ENCODE data around the gene ALG14.

DNA sequence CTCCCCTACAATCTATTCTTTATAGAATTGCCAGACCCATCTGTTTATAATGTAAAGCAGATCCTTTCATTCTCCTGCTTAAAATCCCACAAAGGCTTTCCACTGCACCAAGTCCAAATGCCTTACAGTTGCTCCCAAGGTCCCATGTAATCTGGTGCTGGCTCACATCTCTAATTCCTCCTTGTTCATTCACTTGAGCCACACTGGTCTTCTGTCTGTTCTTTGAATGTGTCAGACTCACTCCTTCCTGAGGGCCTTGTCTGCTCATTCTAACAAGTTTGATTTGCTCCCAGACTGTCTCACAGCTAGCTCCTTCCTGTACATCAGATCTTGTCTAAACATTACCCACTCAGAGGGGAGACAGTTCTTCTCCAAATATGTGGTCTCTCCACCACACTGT, 38.9 kb downstream of the ALG14 start:
- TF ChIP-seq, protein P1, sequence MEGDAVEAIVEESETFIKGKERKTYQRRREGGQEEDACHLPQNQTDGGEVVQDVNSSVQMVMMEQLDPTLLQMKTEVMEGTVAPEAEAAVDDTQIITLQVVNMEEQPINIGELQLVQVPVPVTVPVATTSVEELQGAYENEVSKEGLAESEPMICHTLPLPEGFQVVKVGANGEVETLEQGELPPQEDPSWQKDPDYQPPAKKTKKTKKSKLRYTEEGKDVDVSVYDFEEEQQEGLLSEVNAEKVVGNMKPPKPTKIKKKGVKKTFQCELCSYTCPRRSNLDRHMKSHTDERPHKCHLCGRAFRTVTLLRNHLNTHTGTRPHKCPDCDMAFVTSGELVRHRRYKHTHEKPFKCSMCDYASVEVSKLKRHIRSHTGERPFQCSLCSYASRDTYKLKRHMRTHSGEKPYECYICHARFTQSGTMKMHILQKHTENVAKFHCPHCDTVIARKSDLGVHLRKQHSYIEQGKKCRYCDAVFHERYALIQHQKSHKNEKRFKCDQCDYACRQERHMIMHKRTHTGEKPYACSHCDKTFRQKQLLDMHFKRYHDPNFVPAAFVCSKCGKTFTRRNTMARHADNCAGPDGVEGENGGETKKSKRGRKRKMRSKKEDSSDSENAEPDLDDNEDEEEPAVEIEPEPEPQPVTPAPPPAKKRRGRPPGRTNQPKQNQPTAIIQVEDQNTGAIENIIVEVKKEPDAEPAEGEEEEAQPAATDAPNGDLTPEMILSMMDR (conservative IDR thresholded peaks at IDR 0.05; ENCODE audit: low read depth, low read length) = no peak
- TF ChIP-seq POLR2A (IDR thresholded peaks at IDR 0.05; ENCODE audit: low read depth, low read length) (no peak), BHLHE40 (IDR thresholded peaks at IDR 0.05; ENCODE audit: low read depth, low read length) (no peak), RAD21 (IDR thresholded peaks at IDR 0.05; ENCODE audit: low read length) (no peak), CHD1 (IDR thresholded peaks at IDR 0.05; ENCODE audit: low read depth, low read length) (no peak), RFX5 (IDR thresholded peaks at IDR 0.05; ENCODE audit: low read depth, low read length) (no peak), SMC3 (IDR thresholded peaks at IDR 0.05; ENCODE audit: low read depth, low read length) (no peak)
